Omental fat pad (tissue), 4 donors: ENCODE measurements around the gene MBLAC1. TPM values are rescaled to one million over a fixed set of nuclear protein-coding genes. Genes with fewer than 3 reads are reported as not detected.
A peak's percentile ranks its signal among the peaks of the same experiment; 100 is the strongest.

Source experiments
- ATAC-seq: fragments of 150-250 bp; one replicate; pipeline ENCODE4 v1.9.1; 2016; ENCODE audit warnings: mild to moderate bottlenecking, moderate library complexity; ENCODE audit not compliant: low FRiP score
- DNase-seq: peaks from one replicate; pipeline ENCODE4 v3.0.0-alpha.2; 2019; ENCODE audit warnings: low spot score
- total RNA-seq, 4 donors: library from RNA; depleted of rRNA; stranded (reverse); fragments of >200 nt; gene quantifications; one replicate each; pipeline ENCODE4 v1.1.0, GENCODE V29; 2016
- TF ChIP-seq, protein P1 (sequence below), 3 donors: fragments of 450-650 bp; IDR thresholded peaks; one replicate each; pipeline ENCODE4 v1.5.1; 2016 to 2017; ENCODE audit warnings: antibody characterized with exemption in 3 of 3, mild to moderate bottlenecking in 3 of 3, moderate library complexity in 2 of 3

MBLAC1 gene
- total RNA-seq, 4 donors from 2014 or later: 1.3 to 2.9 (median 1.7) TPM

DNA sequence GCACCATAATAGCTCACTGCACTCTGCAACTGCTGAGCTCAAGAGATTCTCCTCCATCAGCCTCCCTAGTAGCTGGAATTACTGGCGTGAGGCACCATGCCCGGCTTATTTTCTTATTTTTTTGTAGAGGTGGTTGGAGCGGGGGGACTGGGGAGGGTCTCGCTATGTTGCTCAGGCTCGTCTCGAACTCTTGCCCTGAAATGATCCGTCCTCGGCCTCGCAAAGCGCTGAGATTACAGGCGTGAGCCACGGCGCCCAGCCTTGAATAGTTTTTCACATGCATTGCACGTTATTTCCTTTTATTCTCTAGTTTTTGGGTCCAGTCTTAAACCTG, 21.4 kb downstream of the MBLAC1 start:
- DNase-seq: no peak
- no peak for ATAC-seq
- TF ChIP-seq, protein P1, sequence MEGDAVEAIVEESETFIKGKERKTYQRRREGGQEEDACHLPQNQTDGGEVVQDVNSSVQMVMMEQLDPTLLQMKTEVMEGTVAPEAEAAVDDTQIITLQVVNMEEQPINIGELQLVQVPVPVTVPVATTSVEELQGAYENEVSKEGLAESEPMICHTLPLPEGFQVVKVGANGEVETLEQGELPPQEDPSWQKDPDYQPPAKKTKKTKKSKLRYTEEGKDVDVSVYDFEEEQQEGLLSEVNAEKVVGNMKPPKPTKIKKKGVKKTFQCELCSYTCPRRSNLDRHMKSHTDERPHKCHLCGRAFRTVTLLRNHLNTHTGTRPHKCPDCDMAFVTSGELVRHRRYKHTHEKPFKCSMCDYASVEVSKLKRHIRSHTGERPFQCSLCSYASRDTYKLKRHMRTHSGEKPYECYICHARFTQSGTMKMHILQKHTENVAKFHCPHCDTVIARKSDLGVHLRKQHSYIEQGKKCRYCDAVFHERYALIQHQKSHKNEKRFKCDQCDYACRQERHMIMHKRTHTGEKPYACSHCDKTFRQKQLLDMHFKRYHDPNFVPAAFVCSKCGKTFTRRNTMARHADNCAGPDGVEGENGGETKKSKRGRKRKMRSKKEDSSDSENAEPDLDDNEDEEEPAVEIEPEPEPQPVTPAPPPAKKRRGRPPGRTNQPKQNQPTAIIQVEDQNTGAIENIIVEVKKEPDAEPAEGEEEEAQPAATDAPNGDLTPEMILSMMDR (IDR thresholded peaks at IDR 0.05): no peak

DNA sequence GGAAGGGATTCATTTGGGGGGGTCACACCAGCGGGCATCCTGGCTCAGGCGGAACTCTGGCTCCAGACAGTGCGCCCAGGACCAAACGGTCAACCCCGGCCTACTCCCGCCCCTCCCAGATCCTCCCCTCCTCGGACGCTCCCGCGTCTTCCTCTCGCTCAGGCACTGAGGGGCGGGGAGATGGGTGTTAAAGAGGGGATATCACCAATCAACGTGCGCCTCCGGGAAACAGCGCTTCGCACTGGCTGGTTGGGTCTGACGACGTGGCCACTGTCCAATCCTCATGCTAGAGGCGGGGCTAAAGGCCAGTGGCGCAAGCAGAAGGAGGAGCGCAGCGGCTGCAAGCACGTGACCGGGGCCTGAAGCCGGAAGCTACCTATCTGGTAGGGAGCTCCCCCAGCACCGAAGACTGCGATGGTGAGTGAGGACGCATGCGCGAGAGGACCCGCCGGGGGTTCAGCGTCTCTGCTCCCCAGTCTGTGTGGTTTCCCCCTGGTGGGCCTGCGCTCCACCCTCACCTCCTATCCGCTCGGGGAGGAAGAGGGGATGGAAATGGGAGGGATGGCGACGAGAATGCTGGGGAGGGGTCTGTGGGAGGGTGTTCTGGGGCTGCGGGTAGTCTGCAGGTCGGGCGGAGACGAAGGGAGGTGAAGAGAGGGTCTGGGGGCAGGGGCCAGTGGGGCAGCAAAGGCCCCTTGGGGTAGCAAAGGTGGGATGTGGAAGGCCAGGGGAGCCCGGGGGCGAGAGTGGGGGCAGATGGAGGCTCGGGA, 22.0 kb downstream of the MBLAC1 start, which contains the start of gene LAMTOR4:
TSS of gene LAMTOR4 (plus strand) at position 360 of the 770 bp plus-strand sequence. CDS start at position 415, 55 bp downstream.
- DNase-seq (peak; percentile 93), ATAC-seq (peak; percentile 99)

DNA sequence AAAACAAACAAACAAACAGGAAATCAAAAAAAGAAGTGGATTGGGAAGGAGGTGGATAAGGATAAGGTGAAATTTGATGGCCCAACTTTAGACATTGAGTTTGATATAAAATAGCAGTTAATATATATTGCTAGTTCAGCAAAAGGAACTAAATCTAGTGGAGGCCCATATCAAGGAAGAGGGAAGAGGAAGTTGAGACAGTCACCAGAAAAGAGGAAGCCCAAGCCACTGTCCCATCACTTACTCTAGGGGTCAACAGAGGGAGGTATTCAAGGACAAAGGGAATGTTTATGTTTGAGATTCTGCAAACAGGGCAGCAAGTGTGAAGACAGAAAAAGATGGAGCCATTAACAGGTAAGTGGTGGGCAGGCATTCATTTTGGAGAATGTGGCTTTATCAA, 25.6 kb downstream of the MBLAC1 start:
- ATAC-seq (no peak), DNase-seq (no peak)
- TF ChIP-seq, protein P1 (IDR thresholded peaks at IDR 0.05): no peak

More for the DNA sequence above, 22.0 kb downstream of the MBLAC1 start, which contains the start of gene LAMTOR4:
- TF ChIP-seq, protein P1 (IDR thresholded peaks at IDR 0.05): no peak

DNA sequence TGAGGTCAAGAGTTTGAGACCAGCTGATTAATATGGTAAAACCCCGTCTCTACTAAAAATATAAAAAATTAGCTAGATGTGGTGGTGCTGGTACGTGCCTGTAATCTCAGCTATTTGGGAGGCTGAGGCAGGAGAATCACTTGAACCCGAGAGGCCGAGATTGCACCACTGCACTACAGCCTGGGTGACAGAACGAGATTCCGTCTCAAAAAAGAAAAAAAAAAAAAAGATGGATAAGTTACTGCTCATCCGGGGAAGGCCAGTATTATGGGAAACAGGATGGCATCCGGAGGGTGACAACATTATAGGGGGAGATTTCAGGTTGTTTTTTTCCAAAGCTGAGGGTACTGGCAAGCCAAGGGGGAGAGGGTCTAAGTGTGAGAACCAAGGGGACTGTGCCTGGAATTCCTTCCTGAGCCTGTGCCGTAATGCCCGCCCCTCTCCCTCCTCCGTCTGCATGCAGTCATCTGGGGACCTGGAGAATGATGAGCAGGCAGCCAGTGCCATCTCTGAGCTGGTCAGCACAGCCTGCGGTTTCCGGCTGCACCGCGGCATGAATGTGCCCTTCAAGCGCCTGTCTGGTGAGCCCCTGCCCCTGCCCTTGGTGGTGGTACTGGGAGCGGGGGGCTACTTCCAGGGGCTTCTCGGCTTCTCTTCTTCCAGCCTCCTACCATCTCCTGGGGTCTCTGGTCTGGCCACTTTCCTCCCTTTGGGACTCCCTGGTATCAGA, 26.3 kb downstream of the MBLAC1 start:
- no peak for ATAC-seq
- DNase-seq: no peak
- TF ChIP-seq, protein P1 (IDR thresholded peaks at IDR 0.05): no peak

DNA sequence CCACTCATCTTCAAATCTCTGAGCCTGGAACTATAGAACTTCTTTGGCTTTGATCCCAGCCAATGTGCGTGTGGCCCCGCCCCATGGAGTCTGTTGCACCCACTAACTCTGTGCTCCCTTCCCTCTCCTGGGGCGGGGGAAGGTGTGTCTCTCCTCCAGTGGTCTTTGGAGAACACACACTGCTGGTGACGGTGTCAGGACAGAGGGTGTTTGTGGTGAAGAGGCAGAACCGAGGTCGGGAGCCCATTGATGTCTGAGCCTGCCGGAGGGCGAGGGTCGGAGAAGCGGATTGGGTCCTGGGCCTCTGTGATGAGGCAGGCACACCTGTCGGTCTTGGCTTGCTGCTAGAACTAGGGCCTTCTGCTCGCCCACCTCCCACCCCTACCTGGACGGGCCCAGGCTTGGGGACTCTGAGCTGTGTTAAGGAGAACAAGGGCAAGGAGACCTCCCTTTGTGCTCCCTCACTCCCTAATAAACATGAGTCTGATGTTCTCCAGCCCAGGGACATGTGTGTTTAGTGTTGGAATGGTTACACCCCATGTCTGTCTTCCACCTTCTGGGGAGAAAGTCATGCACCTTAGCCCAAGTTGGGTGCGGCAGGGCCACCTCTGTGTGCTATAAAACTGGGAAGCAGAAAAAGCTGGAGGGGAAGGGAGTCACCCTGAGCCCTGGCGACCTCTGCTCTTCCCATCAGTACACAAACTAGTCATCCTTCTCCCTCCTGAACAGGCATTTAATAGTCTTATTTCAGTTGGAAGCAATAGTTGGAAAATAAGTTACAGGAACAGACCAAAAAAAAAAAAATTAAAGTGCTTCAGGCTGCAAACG, 27.2 kb downstream of the MBLAC1 start:
- TF ChIP-seq, protein P1 (IDR thresholded peaks at IDR 0.05): no peak
- DNase-seq: no peak
- ATAC-seq: no peak

DNA sequence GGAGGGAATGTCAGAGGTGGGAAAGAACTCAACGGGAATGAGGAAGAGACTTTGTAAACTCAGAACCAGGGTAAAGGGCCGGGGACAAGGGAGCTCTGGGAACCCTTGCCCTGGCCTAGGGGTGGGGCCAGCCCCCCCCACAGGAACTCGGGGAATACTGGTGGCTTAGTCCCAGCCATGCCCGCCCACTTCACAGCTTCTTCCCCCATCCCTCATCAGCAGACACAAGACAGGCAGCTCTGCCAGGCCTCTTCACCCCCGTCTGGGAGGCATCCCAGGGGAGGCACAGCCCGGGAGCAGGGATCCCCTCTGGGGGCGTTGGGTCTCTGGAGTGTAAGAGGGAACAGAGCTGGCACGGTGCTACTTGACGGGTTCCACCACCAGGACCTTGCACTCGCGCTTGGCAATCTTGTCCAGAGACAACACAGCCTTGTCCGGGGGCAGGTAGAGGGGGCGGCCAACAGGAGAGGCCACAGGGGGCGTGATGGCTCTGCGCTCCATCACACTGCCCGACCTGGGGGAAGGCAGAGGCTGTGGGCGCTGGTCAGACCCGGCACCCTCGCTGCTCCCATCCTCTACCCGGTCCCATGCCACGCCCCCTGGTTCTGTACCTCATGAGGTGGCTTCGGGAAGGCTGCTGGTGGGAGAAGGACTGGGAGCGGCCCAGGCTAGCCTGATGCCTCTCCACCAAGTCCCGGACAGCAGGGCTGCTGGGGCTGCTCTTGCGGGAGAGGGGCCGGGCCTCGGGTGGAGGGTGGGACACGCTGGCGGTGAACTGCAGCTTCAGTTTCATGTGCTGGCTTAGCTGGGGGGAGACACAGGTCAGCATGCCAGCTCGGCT, 28.1 kb downstream of the MBLAC1 start:
- ATAC-seq: no peak
- TF ChIP-seq, protein P1 (IDR thresholded peaks at IDR 0.05): no peak
- no peak for DNase-seq
